CD4-positive, CD25-positive, alpha-beta regulatory T cell (primary cell): ENCODE data around the gene CBX7. TPM values are rescaled to one million over a fixed set of nuclear protein-coding genes. Genes with fewer than 3 reads are reported as not detected.
A peak's percentile ranks its signal among the peaks of the same experiment; 100 is the strongest.

ENCODE experiments used
- ATAC-seq, 2 donors: fragments of 150-1000 bp; cut with Tn5 transposase; one replicate each; pipeline ENCODE4 v1.10.0; 2021; ENCODE audit warnings: low read depth in 2 of 2, moderate number of reproducible peaks in 2 of 2, moderate library complexity in 1 of 2
- DNase-seq, 3 donors: peaks; one replicate each; pipeline versions ENCODE4 v3.0.0 to v3.0.0-alpha.2; 2012 to 2022; ENCODE audit warnings: mixed read lengths in 1 of 3
- H3K27ac ChIP-seq: one replicate; pipeline ENCODE4 v1.7.0; 2013; ENCODE audit warnings: mild to moderate bottlenecking, low read length; ENCODE audit not compliant: insufficient read depth, poor library complexity, severe bottlenecking
- H3K27me3 ChIP-seq: one replicate; pipeline ENCODE4 v1.7.0; 2013; ENCODE audit warnings: low read length; ENCODE audit not compliant: control insufficient read depth, insufficient read depth
- H3K36me3 ChIP-seq: one replicate; pipeline ENCODE4 v1.7.0; 2013; ENCODE audit warnings: mild to moderate bottlenecking, low read length, moderate library complexity; ENCODE audit not compliant: control insufficient read depth, insufficient read depth
- H3K4me1 ChIP-seq: 2 replicates; pipeline ENCODE4 v1.7.0; 2013; ENCODE audit warnings: mild to moderate bottlenecking, low read length; ENCODE audit not compliant: insufficient read depth, control insufficient read depth, poor library complexity, severe bottlenecking
- H3K4me3 ChIP-seq: one replicate; pipeline ENCODE4 v1.7.0; 2013; ENCODE audit warnings: low read depth, mild to moderate bottlenecking, low read length, moderate library complexity
- H3K9me3 ChIP-seq, 2 experiments: 1 replicate in 1 of 2; 2 replicates in 1 of 2; pipeline ENCODE4 v1.7.0; 2013; ENCODE audit warnings: low read length in 2 of 2, mild to moderate bottlenecking in 1 of 2, moderate library complexity in 1 of 2; ENCODE audit not compliant: control insufficient read depth in 2 of 2
- H3K27ac Mint-ChIP-seq, 3 donors: one replicate each; pipeline ENCODE4 v1.8.0; 2020 to 2022; ENCODE audit warnings: mild to moderate bottlenecking in 3 of 3, mixed read lengths in 3 of 3, moderate library complexity in 2 of 3
- H3K27me3 Mint-ChIP-seq: one replicate; pipeline ENCODE4 v1.8.0; 2022; ENCODE audit warnings: mild to moderate bottlenecking, mixed read lengths
- H3K36me3 Mint-ChIP-seq: one replicate; pipeline ENCODE4 v1.8.0; 2020; ENCODE audit warnings: mixed read lengths
- H3K4me1 Mint-ChIP-seq, 4 donors: one replicate each; pipeline ENCODE4 v1.8.0; 2020 to 2022; ENCODE audit warnings: mixed read lengths in 4 of 4, mild to moderate bottlenecking in 1 of 4
- H3K4me3 Mint-ChIP-seq, 4 donors: one replicate each; pipeline ENCODE4 v1.8.0; 2020 to 2022; ENCODE audit warnings: mild to moderate bottlenecking in 4 of 4, mixed read lengths in 4 of 4, moderate library complexity in 3 of 4
- H3K9me3 Mint-ChIP-seq, 7 donors: one replicate each; pipeline ENCODE4 v1.8.0; 2020 to 2022; ENCODE audit warnings: mixed read lengths in 7 of 7, mild to moderate bottlenecking in 3 of 7, moderate library complexity in 2 of 7
- polyA plus RNA-seq, 4 donors: library from polyadenylated mRNA; unstranded; fragments of 300-500 nt; fragmentation: Illumina TruSeq; gene quantifications; one replicate each; pipeline ENCODE4 v1.2.3, GENCODE V29; 2021
- total RNA-seq: library from RNA; stranded (reverse); gene quantifications from one replicate; pipeline ENCODE4 v1.2.3, GENCODE V29; 2022

CBX7 gene
- total and polyA plus RNA-seq, 5 donors from 2014 or later: 27.7 to 102 (median 37.5) TPM

- no peaks in the 10 kb centered on the region for H3K9me3 ChIP-seq
- no peaks in the 10 kb centered on the region for H3K9me3 Mint-ChIP-seq
- ATAC-seq (no peak), DNase-seq (no peak)
- no peaks in the 10 kb centered on the region for H3K36me3 ChIP-seq
- H3K27ac ChIP-seq: no peak overlapping the region
- H3K27me3 ChIP-seq: no peaks in the 10 kb centered on the region
- no peak overlapping the region for H3K4me3 ChIP-seq
- peaks cover 4 to 13% (median 7%) of the 10 kb centered on the region in 4 donors for H3K4me1 Mint-ChIP-seq
- H3K36me3 Mint-ChIP-seq: no peaks in the 10 kb centered on the region
- no peak overlapping the region for H3K27ac Mint-ChIP-seq
- H3K27me3 Mint-ChIP-seq: no peaks in the 10 kb centered on the region
- H3K4me3 Mint-ChIP-seq: no peak overlapping the region
- H3K4me1 ChIP-seq: peaks cover 6% of the 10 kb centered on the region
Observed at GRCh38 chr22:39123751-39124581, 28.5 kb downstream of the CBX7 start.

- Mint-ChIP-seq H3K36me3 (no peaks in the 10 kb centered on the region), H3K9me3 (no peaks in the 10 kb centered on the region), H3K27me3 (no peaks in the 10 kb centered on the region), H3K27ac (no peak overlapping the region), H3K4me3 (no peak overlapping the region), H3K4me1 (peaks cover 7 to 19% (median 9%) of the 10 kb centered on the region in 4 donors)
- Histone ChIP-seq H3K27me3 (no peaks in the 10 kb centered on the region), H3K9me3 (no peaks in the 10 kb centered on the region), H3K4me3 (no peak overlapping the region), H3K27ac (no peak overlapping the region), H3K4me1 (peaks cover 14% of the 10 kb centered on the region), H3K36me3 (no peaks in the 10 kb centered on the region)
- no peak for ATAC-seq
- DNase-seq: no peak
Observed at GRCh38 chr22:39122772-39123470, 29.6 kb downstream of the CBX7 start.

- H3K4me1 Mint-ChIP-seq: peaks cover 20 to 36% (median 24%) of the 10 kb centered on the region in 4 donors
- no peaks in the 10 kb centered on the region for H3K9me3 Mint-ChIP-seq
- ATAC-seq (no peak), DNase-seq (no peak)
- H3K27me3 ChIP-seq: no peaks in the 10 kb centered on the region
- no peak overlapping the region for H3K27ac ChIP-seq
- H3K27ac Mint-ChIP-seq: peak overlapping the region in 2 of 3 donors; percentile 5 to 26
- peaks cover 33% of the 10 kb centered on the region for H3K4me1 ChIP-seq
- H3K4me3 Mint-ChIP-seq: no peak overlapping the region
- no peak overlapping the region for H3K4me3 ChIP-seq
- H3K36me3 Mint-ChIP-seq: no peaks in the 10 kb centered on the region
- no peaks in the 10 kb centered on the region for H3K27me3 Mint-ChIP-seq
- no peaks in the 10 kb centered on the region for H3K9me3 ChIP-seq
- H3K36me3 ChIP-seq: no peaks in the 10 kb centered on the region
Observed at GRCh38 chr22:39120983-39121382, 31.5 kb downstream of the CBX7 start.

- Histone ChIP-seq H3K4me3 (peak overlapping the region; percentile 68), H3K27ac (peak overlapping the region; percentile 86), H3K9me3 (no peaks in the 10 kb centered on the region), H3K27me3 (no peaks in the 10 kb centered on the region), H3K4me1 (peaks cover 33% of the 10 kb centered on the region), H3K36me3 (no peaks in the 10 kb centered on the region)
- DNase-seq (peak; percentile 60 to 92 (median 76)), ATAC-seq (peak; percentile 69 to 72)
- H3K36me3 Mint-ChIP-seq: no peaks in the 10 kb centered on the region
- no peaks in the 10 kb centered on the region for H3K27me3 Mint-ChIP-seq
- H3K4me1 Mint-ChIP-seq: peaks cover 20 to 42% (median 30%) of the 10 kb centered on the region in 4 donors
- peak overlapping the region; percentile 88 to 93 (median 88) for H3K27ac Mint-ChIP-seq
- H3K9me3 Mint-ChIP-seq: no peaks in the 10 kb centered on the region
- H3K4me3 Mint-ChIP-seq: peak overlapping the region; percentile 50 to 81 (median 68)
Observed at GRCh38 chr22:39117585-39118191, 34.8 kb downstream of the CBX7 start.

GRCh38 chr22:39115977-39116621 lies 36.4 kb downstream of the CBX7 start:
- no peaks in the 10 kb centered on the region for H3K9me3 Mint-ChIP-seq
- Histone ChIP-seq H3K27ac (peak overlapping the region; percentile 86), H3K9me3 (no peaks in the 10 kb centered on the region), H3K4me3 (no peak overlapping the region), H3K27me3 (no peaks in the 10 kb centered on the region), H3K36me3 (no peaks in the 10 kb centered on the region), H3K4me1 (peaks cover 27% of the 10 kb centered on the region)
- H3K36me3 Mint-ChIP-seq: no peaks in the 10 kb centered on the region
- H3K27ac Mint-ChIP-seq: peak overlapping the region; percentile 27 to 74 (median 57)
- ATAC-seq: no peak
- H3K4me1 Mint-ChIP-seq: peaks cover 16 to 33% (median 25%) of the 10 kb centered on the region in 4 donors
- no peak for DNase-seq
- H3K4me3 Mint-ChIP-seq: peak overlapping the region in 1 of 4 donors; percentile 33
- no peaks in the 10 kb centered on the region for H3K27me3 Mint-ChIP-seq

- Mint-ChIP-seq H3K36me3 (no peaks in the 10 kb centered on the region), H3K9me3 (no peaks in the 10 kb centered on the region), H3K27ac (peak overlapping the region; percentile 27 to 74 (median 57)), H3K4me1 (peaks cover 16 to 32% (median 24%) of the 10 kb centered on the region in 4 donors), H3K27me3 (no peaks in the 10 kb centered on the region), H3K4me3 (peak overlapping the region in 1 of 4 donors; percentile 33)
- no peak overlapping the region for H3K27ac ChIP-seq
- peaks cover 27% of the 10 kb centered on the region for H3K4me1 ChIP-seq
- H3K36me3 ChIP-seq: no peaks in the 10 kb centered on the region
- DNase-seq (no peak), ATAC-seq (no peak)
- H3K9me3 ChIP-seq: no peaks in the 10 kb centered on the region
- no peaks in the 10 kb centered on the region for H3K27me3 ChIP-seq
- H3K4me3 ChIP-seq: no peak overlapping the region
Observed at GRCh38 chr22:39115570-39115969, 36.9 kb downstream of the CBX7 start.

GRCh38 chr22:39114112-39114511 lies 38.4 kb downstream of the CBX7 start:
- Mint-ChIP-seq H3K9me3 (no peaks in the 10 kb centered on the region), H3K27me3 (no peaks in the 10 kb centered on the region), H3K36me3 (no peaks in the 10 kb centered on the region), H3K4me3 (no peak overlapping the region), H3K27ac (no peak overlapping the region), H3K4me1 (peaks cover 16 to 32% (median 24%) of the 10 kb centered on the region in 4 donors)
- DNase-seq (no peak), ATAC-seq (no peak)
- H3K4me3 ChIP-seq: no peak overlapping the region
- no peak overlapping the region for H3K27ac ChIP-seq
- H3K27me3 ChIP-seq: no peaks in the 10 kb centered on the region
- peaks cover 27% of the 10 kb centered on the region for H3K4me1 ChIP-seq
- no peaks in the 10 kb centered on the region for H3K9me3 ChIP-seq
- no peaks in the 10 kb centered on the region for H3K36me3 ChIP-seq
